Naive thymus-derived CD4-positive, alpha-beta T cell (primary cell): ENCODE results near the gene INS. TPM values are rescaled to one million over a fixed set of nuclear protein-coding genes. Genes with fewer than 3 reads are reported as not detected.

Experiments used
- ATAC-seq: fragments of 150-1000 bp; cut with Tn5 transposase; 2 replicates; pipeline ENCODE4 v1.10.0; 2021; ENCODE audit warnings: mild to moderate bottlenecking, moderate library complexity
- CTCF ChIA-PET: fragments of 350-600 bp; sonication (Branson Sonifier 250); formaldehyde crosslinking; loops from one replicate; lab custom pipeline; 2021; ENCODE audit warnings: antibody characterized with exemption; lab: Charles Lee
- POLR2A ChIA-PET: fragments of 350-600 bp; sonication (Branson Sonifier 250); formaldehyde crosslinking; loops from one replicate; lab custom pipeline; 2021; ENCODE audit warnings: antibody characterized with exemption, inconsistent platforms; lab: Charles Lee
- DNase-seq, 9 donors: peaks; one replicate each; pipeline versions ENCODE4 v3.0.0 to v3.0.0-alpha.2; 2020 to 2022; ENCODE audit warnings: mixed read lengths in 1 of 9
- H3K27ac ChIP-seq: one replicate; pipeline ENCODE4 v1.7.0; 2013; ENCODE audit warnings: mild to moderate bottlenecking, low read depth, low read length, moderate library complexity
- H3K27me3 ChIP-seq, 2 donors: one replicate each; pipeline ENCODE4 v1.7.0; 2013; ENCODE audit warnings: low read length in 2 of 2, mild to moderate bottlenecking in 2 of 2, moderate library complexity in 2 of 2; ENCODE audit not compliant: control insufficient read depth in 2 of 2, insufficient read depth in 2 of 2
- H3K36me3 ChIP-seq, 3 experiments: 1 replicate in 2 of 3; 2 replicates in 1 of 3; pipeline ENCODE4 v1.7.0; 2013; ENCODE audit warnings: low read length in 3 of 3, mild to moderate bottlenecking in 3 of 3, moderate library complexity in 1 of 3; ENCODE audit not compliant: insufficient read depth in 3 of 3, control insufficient read depth in 2 of 3
- H3K4me1 ChIP-seq, 2 donors: one replicate each; pipeline ENCODE4 v1.7.0; 2013; ENCODE audit warnings: low read length in 2 of 2, mild to moderate bottlenecking in 2 of 2, moderate library complexity in 1 of 2; ENCODE audit not compliant: control insufficient read depth in 2 of 2, insufficient read depth in 2 of 2
- H3K4me3 ChIP-seq: 2 replicates; pipeline ENCODE4 v1.7.0; 2013; ENCODE audit warnings: mild to moderate bottlenecking, low read length
- H3K9me3 ChIP-seq, 3 experiments: 1 replicate in 2 of 3; 2 replicates in 1 of 3; pipeline ENCODE4 v1.7.0; 2013; ENCODE audit warnings: low read length in 3 of 3; ENCODE audit not compliant: control insufficient read depth in 2 of 3
- H3K27ac Mint-ChIP-seq, 9 donors: one replicate each; pipeline ENCODE4 v1.8.0; 2020 to 2022; ENCODE audit warnings: mixed read lengths in 9 of 9, mild to moderate bottlenecking in 8 of 9, moderate library complexity in 5 of 9, inconsistent platforms in 2 of 9
- H3K27me3 Mint-ChIP-seq, 5 donors: one replicate each; pipeline ENCODE4 v1.8.0; 2021 to 2022; ENCODE audit warnings: mixed read lengths in 5 of 5, mild to moderate bottlenecking in 1 of 5
- H3K36me3 Mint-ChIP-seq, 5 donors: one replicate each; pipeline ENCODE4 v1.8.0; 2020 to 2022; ENCODE audit warnings: mixed read lengths in 5 of 5, mild to moderate bottlenecking in 3 of 5, inconsistent platforms in 1 of 5
- H3K4me1 Mint-ChIP-seq, 7 donors: one replicate each; pipeline ENCODE4 v1.8.0; 2020 to 2022; ENCODE audit warnings: mixed read lengths in 7 of 7, mild to moderate bottlenecking in 3 of 7, inconsistent platforms in 1 of 7
- H3K4me3 Mint-ChIP-seq, 10 donors: one replicate each; pipeline ENCODE4 v1.8.0; 2020 to 2022; ENCODE audit warnings: mild to moderate bottlenecking in 10 of 10, mixed read lengths in 10 of 10, moderate library complexity in 6 of 10, inconsistent platforms in 2 of 10
- H3K9me3 Mint-ChIP-seq, 11 donors: one replicate each; pipeline ENCODE4 v1.8.0; 2020 to 2022; ENCODE audit warnings: mixed read lengths in 11 of 11, mild to moderate bottlenecking in 4 of 11, inconsistent platforms in 1 of 11, moderate library complexity in 1 of 11
- intact Hi-C, 2 donors: fragments of 100-400 bp; cut with micrococcal nuclease; formaldehyde crosslinking; loops; one replicate each; pipeline ENCODE4 v1.15.1; 2023
- polyA plus RNA-seq, 2 donors: library from polyadenylated mRNA; unstranded; fragments of 300-500 nt; fragmentation: Illumina TruSeq; gene quantifications; one replicate each; pipeline ENCODE4 v1.2.3, GENCODE V29; 2021
- total RNA-seq, 6 experiments: library from RNA in 5 of 6; stranded (reverse) in 5 of 6; gene quantifications; 1 replicate in 5 of 6; 2 replicates in 1 of 6; pipeline ENCODE4 v1.2.3 and lab custom pipeline; 2021 to 2026

Gene INS
- total and polyA plus RNA-seq, 7 experiments from 2014 or later, result not detected

GRCh38 chr11:2129699-2130366, 31.2 kb downstream of the INS start:
- no peak overlapping the region for H3K4me3 Mint-ChIP-seq
- no peaks in the 10 kb centered on the region for H3K9me3 ChIP-seq
- H3K27ac ChIP-seq, result no peak overlapping the region
- ChIA-PET CTCF (interaction anchor here (0.6 kb wide), 1 partner anchor 295 kb away, joined by 3 read pairs; the partner anchor contains the start of gene SYT8), POLR2A (no interaction called here)
- H3K4me1 Mint-ChIP-seq, result peaks cover 0 to 5% (median 0%) of the 10 kb centered on the region in 7 donors
- no peak for ATAC-seq
- intact Hi-C loops, result no loop called here
- no peaks in the 10 kb centered on the region for H3K4me1 ChIP-seq
- no peaks in the 10 kb centered on the region for H3K27me3 ChIP-seq
- no peak overlapping the region for H3K4me3 ChIP-seq
- H3K27me3 Mint-ChIP-seq, result peaks cover 4 to 48% (median 24%) of the 10 kb centered on the region in 5 donors
- H3K36me3 ChIP-seq, result no peaks in the 10 kb centered on the region
- no peak overlapping the region for H3K27ac Mint-ChIP-seq
- H3K9me3 Mint-ChIP-seq, result peaks cover 0 to 21% (median 0%) of the 10 kb centered on the region in 11 donors
- H3K36me3 Mint-ChIP-seq, result no peaks in the 10 kb centered on the region
- DNase-seq, result no peak

- Mint-ChIP-seq H3K27me3 (peaks cover 4 to 43% (median 23%) of the 10 kb centered on the region in 5 donors), H3K9me3 (peaks cover 0 to 25% (median 0%) of the 10 kb centered on the region in 11 donors), H3K36me3 (no peaks in the 10 kb centered on the region), H3K4me3 (no peak overlapping the region), H3K4me1 (peaks cover 0 to 5% (median 0%) of the 10 kb centered on the region in 7 donors), H3K27ac (no peak overlapping the region)
- ATAC-seq, result no peak
- no peak for DNase-seq
- intact Hi-C loops, result no loop called here
- ChIA-PET CTCF (interaction anchor here (0.6 kb wide), 1 partner anchor 295 kb away, joined by 3 read pairs; the partner anchor contains the start of gene SYT8), POLR2A (no interaction called here)
- Histone ChIP-seq H3K9me3 (no peaks in the 10 kb centered on the region), H3K4me1 (no peaks in the 10 kb centered on the region), H3K36me3 (no peaks in the 10 kb centered on the region), H3K27me3 (no peaks in the 10 kb centered on the region), H3K4me3 (no peak overlapping the region), H3K27ac (no peak overlapping the region)
Observed at GRCh38 chr11:2129308-2129698, 31.7 kb downstream of the INS start.

GRCh38 chr11:2128511-2129307, 32.3 kb downstream of the INS start:
- H3K4me1 Mint-ChIP-seq, result peaks cover 0 to 5% (median 0%) of the 10 kb centered on the region in 7 donors
- no peak overlapping the region for H3K27ac Mint-ChIP-seq
- H3K27me3 Mint-ChIP-seq, result peaks cover 4 to 44% (median 20%) of the 10 kb centered on the region in 5 donors
- no peaks in the 10 kb centered on the region for H3K9me3 ChIP-seq
- intact Hi-C loops, result no loop called here
- H3K4me3 ChIP-seq, result no peak overlapping the region
- no peaks in the 10 kb centered on the region for H3K4me1 ChIP-seq
- no peaks in the 10 kb centered on the region for H3K27me3 ChIP-seq
- ChIA-PET POLR2A (no interaction called here), CTCF (no interaction called here)
- ATAC-seq (no peak), DNase-seq (no peak)
- H3K36me3 ChIP-seq, result no peaks in the 10 kb centered on the region
- H3K9me3 Mint-ChIP-seq, result peaks cover 0 to 25% (median 0%) of the 10 kb centered on the region in 11 donors
- no peak overlapping the region for H3K27ac ChIP-seq
- no peak overlapping the region for H3K4me3 Mint-ChIP-seq
- no peaks in the 10 kb centered on the region for H3K36me3 Mint-ChIP-seq

GRCh38 chr11:2128130-2128510, 32.9 kb downstream of the INS start:
- Mint-ChIP-seq H3K4me3 (no peak overlapping the region), H3K9me3 (peaks cover 0 to 25% (median 0%) of the 10 kb centered on the region in 11 donors), H3K27me3 (peaks cover 4 to 38% (median 19%) of the 10 kb centered on the region in 5 donors), H3K4me1 (peaks cover 0 to 3% (median 0%) of the 10 kb centered on the region in 7 donors), H3K27ac (no peak overlapping the region), H3K36me3 (no peaks in the 10 kb centered on the region)
- no peaks in the 10 kb centered on the region for H3K36me3 ChIP-seq
- DNase-seq (no peak), ATAC-seq (peak; percentile 16)
- H3K27ac ChIP-seq, result no peak overlapping the region
- intact Hi-C loops, result no loop called here
- ChIA-PET CTCF (no interaction called here), POLR2A (no interaction called here)
- H3K9me3 ChIP-seq, result no peaks in the 10 kb centered on the region
- no peaks in the 10 kb centered on the region for H3K4me1 ChIP-seq
- H3K4me3 ChIP-seq, result no peak overlapping the region
- no peaks in the 10 kb centered on the region for H3K27me3 ChIP-seq

GRCh38 chr11:2127482-2128129, 33.4 kb downstream of the INS start:
- Mint-ChIP-seq H3K9me3 (peaks cover 0 to 25% (median 0%) of the 10 kb centered on the region in 11 donors), H3K4me3 (no peak overlapping the region), H3K4me1 (peaks cover 0 to 3% (median 0%) of the 10 kb centered on the region in 7 donors), H3K27me3 (peaks cover 3 to 33% (median 15%) of the 10 kb centered on the region in 5 donors), H3K36me3 (no peaks in the 10 kb centered on the region), H3K27ac (no peak overlapping the region)
- Histone ChIP-seq H3K9me3 (no peaks in the 10 kb centered on the region), H3K36me3 (no peaks in the 10 kb centered on the region), H3K27me3 (no peaks in the 10 kb centered on the region), H3K4me1 (no peaks in the 10 kb centered on the region), H3K4me3 (no peak overlapping the region), H3K27ac (no peak overlapping the region)
- peak; percentile 14 for ATAC-seq
- DNase-seq, result no peak
- POLR2A ChIA-PET, result no interaction called here
- CTCF ChIA-PET, result no interaction called here
- intact Hi-C loops, result no loop called here

- H3K4me1 ChIP-seq, result no peaks in the 10 kb centered on the region
- no peak for DNase-seq
- no peaks in the 10 kb centered on the region for H3K27me3 ChIP-seq
- ChIA-PET POLR2A (no interaction called here), CTCF (no interaction called here)
- H3K36me3 ChIP-seq, result no peaks in the 10 kb centered on the region
- no peaks in the 10 kb centered on the region for H3K9me3 ChIP-seq
- H3K27ac Mint-ChIP-seq, result no peak overlapping the region
- ATAC-seq, result no peak
- H3K27me3 Mint-ChIP-seq, result peaks cover 4 to 25% (median 13%) of the 10 kb centered on the region in 5 donors
- peaks cover 0 to 21% (median 0%) of the 10 kb centered on the region in 11 donors for H3K9me3 Mint-ChIP-seq
- H3K4me1 Mint-ChIP-seq, result peaks cover 0 to 3% (median 0%) of the 10 kb centered on the region in 7 donors
- H3K36me3 Mint-ChIP-seq, result no peaks in the 10 kb centered on the region
- intact Hi-C loops, result no loop called here
- H3K4me3 Mint-ChIP-seq, result no peak overlapping the region
- H3K27ac ChIP-seq, result no peak overlapping the region
- H3K4me3 ChIP-seq, result no peak overlapping the region
Observed at GRCh38 chr11:2126520-2127085, 34.4 kb downstream of the INS start.
